Keratinocyte (primary cell): ENCODE data around the gene FBLN1. TPM values are rescaled to one million over a fixed set of nuclear protein-coding genes. Genes with fewer than 3 reads are reported as not detected.

ENCODE experiments used
- DNase-seq: peaks from one replicate; pipeline ENCODE4 v3.0.0-alpha.2; 2011; ENCODE audit warnings: low read depth, missing footprints, low spot score
- FAIRE-seq: peaks from 2 replicates; lab custom pipeline; 2011; peaks lifted over from hg19 to GRCh38; lab: Jason Lieb, UNC
- H2AFZ ChIP-seq: 2 replicates; pipeline ENCODE4 v1.6.0; 2012; ENCODE audit warnings: low read length, control low read depth, inconsistent platforms; ENCODE audit not compliant: control insufficient read depth
- H3K27ac ChIP-seq: 2 replicates; pipeline ENCODE4 v1.5.1; 2011; ENCODE audit warnings: low read length; ENCODE audit not compliant: control insufficient read depth, insufficient read depth
- H3K27me3 ChIP-seq: 3 replicates; pipeline ENCODE4 v1.6.0; 2011; ENCODE audit warnings: low read length; ENCODE audit not compliant: control insufficient read depth, insufficient read depth; ENCODE audit errors: extremely low read depth
- H3K36me3 ChIP-seq, 2 experiments: 2 replicates in 1 of 2; 3 replicates in 1 of 2; pipeline ENCODE4 v1.5.1; 2011; ENCODE audit warnings: low read length in 2 of 2, mild to moderate bottlenecking in 1 of 2; ENCODE audit not compliant: control insufficient read depth in 2 of 2, insufficient read depth in 2 of 2; ENCODE audit errors: extremely low read depth in 1 of 2
- H3K4me1 ChIP-seq: 3 replicates; pipeline ENCODE4 v1.5.1; 2011; ENCODE audit warnings: low read length; ENCODE audit not compliant: control insufficient read depth, insufficient read depth; ENCODE audit errors: extremely low read depth
- H3K4me2 ChIP-seq: 3 replicates; pipeline ENCODE4 v1.6.0; 2011; ENCODE audit warnings: low read depth, low read length; ENCODE audit not compliant: control insufficient read depth, insufficient read depth; ENCODE audit errors: extremely low read depth
- H3K4me3 ChIP-seq, 3 experiments: fragments of 200-600 bp in 1 of 3; sonication (generic) in 1 of 3; 2 replicates in 2 of 3; 3 replicates in 1 of 3; pipeline ENCODE4 v1.5.1; 2011 to 2016; ENCODE audit warnings: low read length in 3 of 3, mild to moderate bottlenecking in 3 of 3, control low read depth in 2 of 3, inconsistent platforms in 1 of 3, low read depth in 1 of 3, mixed read lengths in 1 of 3, mixed run types in 1 of 3, moderate library complexity in 1 of 3; ENCODE audit not compliant: control insufficient read depth in 2 of 3, insufficient read depth in 2 of 3; ENCODE audit errors: extremely low read depth in 1 of 3
- H3K79me2 ChIP-seq: 2 replicates; pipeline ENCODE4 v1.6.0; 2012; ENCODE audit warnings: low read length; ENCODE audit not compliant: control insufficient read depth, insufficient read depth
- H3K9ac ChIP-seq: 3 replicates; pipeline ENCODE4 v1.6.0; 2011; ENCODE audit warnings: low read length; ENCODE audit not compliant: control insufficient read depth, insufficient read depth; ENCODE audit errors: extremely low read depth
- H3K9me1 ChIP-seq: 3 replicates; pipeline ENCODE4 v1.6.0; 2011; ENCODE audit warnings: low read length; ENCODE audit not compliant: control insufficient read depth, insufficient read depth; ENCODE audit errors: extremely low read depth
- H3K9me3 ChIP-seq: 2 replicates; pipeline ENCODE4 v1.5.1; 2012; ENCODE audit warnings: low read depth, low read length; ENCODE audit not compliant: control insufficient read depth
- H4K20me1 ChIP-seq: 3 replicates; pipeline ENCODE4 v1.6.0; 2011; ENCODE audit warnings: low read length; ENCODE audit not compliant: control insufficient read depth, insufficient read depth; ENCODE audit errors: extremely low read depth
- CTCF ChIP-seq, 3 experiments: IDR thresholded peaks in 1 of 3; conservative IDR thresholded peaks in 1 of 3; optimal IDR thresholded peaks in 1 of 3; 2 replicates in 2 of 3; 3 replicates in 1 of 3; pipeline versions ENCODE3 to v1.5.1; 2011; ENCODE audit warnings: low read length in 3 of 3, mild to moderate bottlenecking in 3 of 3, moderate library complexity in 2 of 3, control low read depth in 1 of 3, inconsistent platforms in 1 of 3; ENCODE audit not compliant: insufficient read depth in 2 of 3; ENCODE audit errors: extremely low read depth in 1 of 3
- EZH2 ChIP-seq: IDR thresholded peaks from one replicate; pipeline ENCODE4 v1.6.1; 2012; ENCODE audit warnings: inconsistent platforms, mild to moderate bottlenecking, low read length, moderate library complexity
- dilution Hi-C: fragments of 300-500 bp; cut with MboI; formaldehyde crosslinking; loops from one replicate; pipeline ENCODE4 v1.7.0; 2020; ENCODE audit warnings: low sequenced_read_pairs; ENCODE audit not compliant: extremely low pct_ligation_motif_present
- polyA plus RNA-seq, 5 experiments: library from polyadenylated mRNA; depleted of rRNA in 3 of 5; stranded (reverse) in 3 of 5; stranded (forward) in 1 of 5; unstranded in 1 of 5; fragments of >200 nt; gene quantifications; 1 replicate in 1 of 5; 2 replicates in 3 of 5; 3 replicates in 1 of 5; pipeline versions ENCODE4 v1.2.1 to v1.2.3, GENCODE V29; 2011 to 2012; ENCODE audit warnings: missing spikeins in 2 of 5, low read depth in 1 of 5, low replicate concordance in 1 of 5

FBLN1 gene
- polyA plus RNA-seq, 1 donor (not counting 4 experiments of a cell fraction or from before 2014, with no cell fraction given) = 13.7 TPM

GRCh38 chr22:45476814-45477213 lies 25.9 kb upstream of the FBLN1 start:
- Histone ChIP-seq H3K4me2 (no peak overlapping the region), H3K27ac (no peak overlapping the region), H2AFZ (no peak overlapping the region), H3K9me3 (no peaks in the 10 kb centered on the region), H3K36me3 (no peaks in the 10 kb centered on the region), H3K4me3 (no peak overlapping the region), H4K20me1 (no peaks in the 10 kb centered on the region), H3K4me1 (no peaks in the 10 kb centered on the region), H3K9me1 (no peaks in the 10 kb centered on the region), H3K79me2 (no peaks in the 10 kb centered on the region), H3K27me3 (no peaks in the 10 kb centered on the region), H3K9ac (no peak overlapping the region)
- FAIRE-seq (no peak), DNase-seq (no peak)
- dilution Hi-C loops = no loop called here
- no peak for TF ChIP-seq EZH2
- TF ChIP-seq CTCF (optimal IDR thresholded peaks at IDR 0.05 in 1 of 3, IDR thresholded peaks at IDR 0.05 in 1 of 3, conservative IDR thresholded peaks at IDR 0.05 in 1 of 3; ENCODE audit: extremely low read depth in 1 of 3, insufficient read depth in 2 of 3, low read length in 3 of 3) = no peak

GRCh38 chr22:45477366-45478107 lies 25.1 kb upstream of the FBLN1 start:
- no peaks in the 10 kb centered on the region for H3K9me3 ChIP-seq
- FAIRE-seq (no peak), DNase-seq (no peak)
- no peak overlapping the region for H3K9ac ChIP-seq
- H3K79me2 ChIP-seq = no peaks in the 10 kb centered on the region
- no peaks in the 10 kb centered on the region for H3K4me1 ChIP-seq
- no peaks in the 10 kb centered on the region for H3K27me3 ChIP-seq
- no peaks in the 10 kb centered on the region for H4K20me1 ChIP-seq
- TF ChIP-seq EZH2 (no peak), CTCF (optimal IDR thresholded peaks at IDR 0.05 in 1 of 3, IDR thresholded peaks at IDR 0.05 in 1 of 3, conservative IDR thresholded peaks at IDR 0.05 in 1 of 3; ENCODE audit: extremely low read depth in 1 of 3, insufficient read depth in 2 of 3, low read length in 3 of 3) (no peak)
- no peaks in the 10 kb centered on the region for H3K9me1 ChIP-seq
- H3K4me2 ChIP-seq = no peak overlapping the region
- no peaks in the 10 kb centered on the region for H3K36me3 ChIP-seq
- dilution Hi-C loops = no loop called here
- no peak overlapping the region for H3K27ac ChIP-seq
- H2AFZ ChIP-seq = no peak overlapping the region
- no peak overlapping the region for H3K4me3 ChIP-seq
